GM12873 (cell line): ENCODE data around the gene GAL3ST3.

ENCODE experiments used
- CTCF ChIP-seq: IDR thresholded peaks from 2 replicates; pipeline ENCODE4 v1.5.1; 2012; ENCODE audit warnings: low read depth, mild to moderate bottlenecking, moderate library complexity, low read length, control low read depth; ENCODE audit not compliant: insufficient read depth; ENCODE audit errors: missing control alignments

The GAL3ST3 gene

GRCh38 chr11:66072081-66072480 lies 23.1 kb upstream of the GAL3ST3 start:
- no peak for TF ChIP-seq CTCF

GRCh38 chr11:66071381-66071801 lies 22.4 kb upstream of the GAL3ST3 start:
- no peak for TF ChIP-seq CTCF

- no peak for TF ChIP-seq CTCF
Measured at GRCh38 chr11:66070604-66071380, 21.8 kb upstream of the GAL3ST3 start.

GRCh38 chr11:66069715-66070603 lies 21.0 kb upstream of the GAL3ST3 start, which contains the start of gene PACS1:
Gene PACS1, plus strand, starts transcription at chr11:66070272. Its CDS starts 215 bp downstream, at chr11:66070487.
- no peak for TF ChIP-seq CTCF

GRCh38 chr11:66068923-66069714 lies 20.2 kb upstream of the GAL3ST3 start:
- TF ChIP-seq CTCF = peak; percentile 47

- peak; percentile 94 for TF ChIP-seq CTCF
Measured at GRCh38 chr11:66068154-66068821, 19.3 kb upstream of the GAL3ST3 start.
